Cardiac muscle cell (in vitro differentiated cells and primary cell): ENCODE data around the gene URB1. TPM values are rescaled to one million over a fixed set of nuclear protein-coding genes. Genes with fewer than 3 reads are reported as not detected.
"Not testable (repeated sequence)": the region's sequence is repeated elsewhere in the genome, so short reads cannot be mapped to it uniquely, and the experiment has no call there.

Source experiments
- DNase-seq, 2 donors: peaks; one replicate each; pipeline versions ENCODE4 v3.0.0 to v3.0.0-alpha.2; 2010 to 2017; ENCODE audit warnings: low read depth in 1 of 2, low spot score in 1 of 2
- H3K27ac ChIP-seq: fragments of 200-600 bp; sonication (generic); 2 replicates; pipeline ENCODE4 v1.5.1; 2016
- H3K27me3 ChIP-seq: fragments of 200-600 bp; sonication (generic); 2 replicates; pipeline ENCODE4 v1.6.0; 2016; ENCODE audit warnings: control low read depth
- H3K36me3 ChIP-seq: fragments of 200-600 bp; sonication (generic); 2 replicates; pipeline ENCODE4 v1.5.1; 2016; ENCODE audit warnings: control low read depth
- H3K4me1 ChIP-seq: fragments of 200-600 bp; sonication (generic); 2 replicates; pipeline ENCODE4 v1.8.1; 2017; ENCODE audit warnings: low read depth, mild to moderate bottlenecking, mixed run types
- H3K4me3 ChIP-seq: fragments of 200-600 bp; sonication (generic); 2 replicates; pipeline ENCODE4 v1.5.1; 2016; ENCODE audit warnings: mild to moderate bottlenecking
- H3K9me3 ChIP-seq: fragments of 200-600 bp; sonication (generic); 2 replicates; pipeline ENCODE4 v1.5.1; 2017; ENCODE audit warnings: low read depth, mild to moderate bottlenecking, control low read depth
- CTCF ChIP-seq: IDR thresholded peaks from 2 replicates; pipeline ENCODE4 v1.5.1; 2012; ENCODE audit warnings: low read depth, mild to moderate bottlenecking, low read length
- polyA plus RNA-seq: library from polyadenylated mRNA; unstranded; fragments of >200 nt; fragmentation: Nextera tagmentation; extraction: Ambion mirVana; gene quantifications from 2 replicates; pipeline ENCODE4 v1.2.1, GENCODE V29; 2016
- total RNA-seq: library from RNA; depleted of rRNA; stranded (reverse); fragments of >200 nt; gene quantifications from 2 replicates; pipeline ENCODE4 v1.2.3, GENCODE V29; 2016

The URB1 gene
- total and polyA plus RNA-seq, 2 experiments from 2014 or later: 3.7 to 13.9 TPM

- TF ChIP-seq CTCF: no peak
- no peak overlapping the region for H3K27ac ChIP-seq
- H3K36me3 ChIP-seq: peaks cover 29% of the 10 kb centered on the region
- no peaks in the 10 kb centered on the region for H3K4me1 ChIP-seq
- H3K9me3 ChIP-seq: no peaks in the 10 kb centered on the region
- H3K27me3 ChIP-seq: no peaks in the 10 kb centered on the region
- peak in 1 of 2 donors; percentile 41 for DNase-seq
- no peak overlapping the region for H3K4me3 ChIP-seq
Measured at GRCh38 chr21:32372755-32373154, 20.1 kb downstream of the URB1 start.

DNA sequence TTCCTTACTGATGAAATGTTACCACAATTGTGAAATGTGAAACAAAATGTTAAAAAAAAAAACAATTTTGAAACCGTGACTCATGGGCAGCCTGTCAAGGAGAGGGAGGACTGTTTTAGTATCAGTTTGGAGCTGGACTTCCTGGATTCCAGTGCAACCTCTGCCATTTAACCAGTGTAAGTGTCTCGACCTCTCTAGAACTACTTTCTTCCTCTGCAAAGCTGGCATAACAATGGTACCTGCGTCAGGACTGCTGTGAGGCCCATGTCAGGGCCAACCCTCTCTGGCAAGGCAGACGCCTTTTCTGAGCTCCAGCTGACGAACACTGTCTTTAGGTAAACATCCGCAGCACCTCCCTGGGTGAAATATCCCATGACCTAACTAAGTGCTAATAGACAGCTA is 20.9 kb downstream of the URB1 start:
- no peaks in the 10 kb centered on the region for H3K27me3 ChIP-seq
- no peak overlapping the region for H3K4me3 ChIP-seq
- H3K4me1 ChIP-seq: no peaks in the 10 kb centered on the region
- DNase-seq: peak in 1 of 2 donors; percentile 86
- peaks cover 34% of the 10 kb centered on the region for H3K36me3 ChIP-seq
- no peaks in the 10 kb centered on the region for H3K9me3 ChIP-seq
- H3K27ac ChIP-seq: no peak overlapping the region
- no peak for TF ChIP-seq CTCF

DNA sequence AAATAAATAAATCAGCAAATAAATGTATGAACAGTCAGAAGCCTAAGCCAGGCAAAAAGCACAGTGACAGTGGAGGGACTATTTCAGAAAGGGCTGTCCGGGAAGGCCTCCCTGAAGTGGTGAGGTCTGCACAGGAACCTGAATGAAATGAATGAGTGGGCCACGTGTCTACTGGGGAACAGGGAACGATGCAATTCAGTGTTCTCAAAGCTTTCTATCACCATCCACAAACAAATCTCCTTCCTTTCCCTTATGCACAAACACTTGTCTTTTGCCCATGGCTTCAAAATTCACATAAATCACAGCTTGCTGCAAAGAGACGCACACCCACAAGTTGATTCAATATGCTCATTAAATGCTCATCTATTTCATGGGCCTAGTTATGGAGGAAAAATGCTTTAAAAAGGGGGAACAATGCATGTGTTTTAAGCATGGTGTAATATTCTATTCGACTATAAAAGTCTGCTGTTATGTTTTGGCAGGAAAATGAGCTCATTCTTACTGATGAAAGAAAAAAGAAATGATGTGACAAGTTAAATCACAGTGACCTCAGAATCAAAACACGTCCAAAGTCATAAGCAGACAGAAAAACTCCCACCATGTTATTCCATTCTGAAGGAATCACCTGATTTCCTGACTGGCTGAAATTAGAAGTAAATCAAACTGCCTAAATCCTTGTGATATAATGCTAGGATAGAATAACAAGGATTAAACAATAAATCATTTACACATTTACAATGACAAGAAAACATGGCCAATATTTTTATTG is 21.6 kb downstream of the URB1 start:
- DNase-seq: no peak
- Histone ChIP-seq H3K9me3 (no peaks in the 10 kb centered on the region), H3K27me3 (no peaks in the 10 kb centered on the region), H3K4me3 (no peak overlapping the region), H3K4me1 (no peaks in the 10 kb centered on the region), H3K27ac (no peak overlapping the region), H3K36me3 (peaks cover 36% of the 10 kb centered on the region)
- TF ChIP-seq CTCF: no peak

DNA sequence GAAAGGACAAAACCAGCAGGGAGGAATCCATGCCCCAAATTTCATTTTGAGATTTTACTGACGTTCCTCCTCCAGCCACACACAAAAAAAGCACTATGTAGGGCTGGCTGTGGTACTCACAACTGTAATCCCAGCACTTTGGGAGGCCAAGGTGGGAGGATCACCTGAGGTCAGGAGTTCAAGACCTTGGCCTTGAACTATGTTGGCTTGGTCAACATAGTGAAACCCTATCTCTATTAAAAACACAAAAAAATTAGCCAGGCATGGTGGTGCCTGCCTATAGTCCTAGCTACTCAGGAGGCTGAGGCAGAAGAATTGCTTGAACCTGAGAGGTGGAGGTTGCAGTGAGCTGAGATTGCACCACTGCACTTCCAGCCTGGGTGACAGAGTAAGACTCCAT is 23.9 kb downstream of the URB1 start:
- H3K4me1 ChIP-seq, H3K4me3 ChIP-seq, H3K27me3 ChIP-seq, DNase-seq, H3K9me3 ChIP-seq, H3K27ac ChIP-seq: not testable (repeated sequence)
- H3K36me3 ChIP-seq: peaks cover 37% of the 10 kb centered on the region

- Histone ChIP-seq H3K27ac (no peak overlapping the region), H3K9me3 (no peaks in the 10 kb centered on the region), H3K27me3 (no peaks in the 10 kb centered on the region), H3K4me3 (no peak overlapping the region), H3K36me3 (peaks cover 37% of the 10 kb centered on the region), H3K4me1 (no peaks in the 10 kb centered on the region)
- DNase-seq: no peak
- TF ChIP-seq CTCF: no peak
Measured at GRCh38 chr21:32368386-32368785, 24.4 kb downstream of the URB1 start.

GRCh38 chr21:32367158-32367557 is 25.7 kb downstream of the URB1 start:
- Histone ChIP-seq H3K36me3 (peaks cover 36% of the 10 kb centered on the region), H3K27me3 (no peaks in the 10 kb centered on the region), H3K9me3 (no peaks in the 10 kb centered on the region), H3K4me3 (no peak overlapping the region), H3K27ac (no peak overlapping the region), H3K4me1 (no peaks in the 10 kb centered on the region)
- TF ChIP-seq CTCF: no peak
- no peak for DNase-seq
